LNCaP clone FGC (cell line): ENCODE data around the gene SSTR4.

Source experiments
- DNase-seq: peaks from one replicate; pipeline ENCODE4 v3.0.0-alpha.2; 2011; ENCODE audit warnings: low read depth
- H3K4me3 ChIP-seq: 2 replicates; pipeline ENCODE4 v1.5.1; 2011; ENCODE audit warnings: mild to moderate bottlenecking, low read depth, low read length, control low read depth
- CTCF ChIP-seq: IDR thresholded peaks from 2 replicates; pipeline ENCODE4 v1.5.1; 2012; ENCODE audit warnings: mild to moderate bottlenecking; ENCODE audit not compliant: control insufficient read depth, insufficient read depth; ENCODE audit errors: extremely low read depth

Gene SSTR4

GRCh38 chr20:23071398-23071797 lies 36.3 kb downstream of the SSTR4 start:
- DNase-seq, result no peak
- H3K4me3 ChIP-seq, result no peak overlapping the region
- TF ChIP-seq CTCF, result no peak

- DNase-seq, result no peak
- no peak overlapping the region for H3K4me3 ChIP-seq
- TF ChIP-seq CTCF, result no peak
These were observed 36.9 kb downstream of the SSTR4 start for GRCh38 chr20:23071996-23072395.

- no peak for TF ChIP-seq CTCF
- DNase-seq, result no peak
- no peak overlapping the region for H3K4me3 ChIP-seq
These were observed 37.9 kb downstream of the SSTR4 start for GRCh38 chr20:23072892-23073586.

- DNase-seq, result no peak
- TF ChIP-seq CTCF, result no peak
- no peak overlapping the region for H3K4me3 ChIP-seq
These were observed 38.9 kb downstream of the SSTR4 start for GRCh38 chr20:23074052-23074451.

GRCh38 chr20:23077277-23077676 lies 42.2 kb downstream of the SSTR4 start:
- no peak overlapping the region for H3K4me3 ChIP-seq
- DNase-seq, result no peak
- no peak for TF ChIP-seq CTCF

- no peak for DNase-seq
- TF ChIP-seq CTCF, result no peak
- H3K4me3 ChIP-seq, result no peak overlapping the region
These were observed 43.4 kb downstream of the SSTR4 start for GRCh38 chr20:23078351-23079015.

GRCh38 chr20:23079016-23079351 lies 43.9 kb downstream of the SSTR4 start:
- peak; percentile 53 for TF ChIP-seq CTCF
- no peak for DNase-seq
- H3K4me3 ChIP-seq, result no peak overlapping the region
